ENCODE results near the gene PRSS48. TPM values are rescaled to one million over a fixed set of nuclear protein-coding genes. Genes with fewer than 3 reads are reported as not detected.

Gene PRSS48
- total RNA-seq, 1 donor from 2014 or later, result not detected

DNA sequence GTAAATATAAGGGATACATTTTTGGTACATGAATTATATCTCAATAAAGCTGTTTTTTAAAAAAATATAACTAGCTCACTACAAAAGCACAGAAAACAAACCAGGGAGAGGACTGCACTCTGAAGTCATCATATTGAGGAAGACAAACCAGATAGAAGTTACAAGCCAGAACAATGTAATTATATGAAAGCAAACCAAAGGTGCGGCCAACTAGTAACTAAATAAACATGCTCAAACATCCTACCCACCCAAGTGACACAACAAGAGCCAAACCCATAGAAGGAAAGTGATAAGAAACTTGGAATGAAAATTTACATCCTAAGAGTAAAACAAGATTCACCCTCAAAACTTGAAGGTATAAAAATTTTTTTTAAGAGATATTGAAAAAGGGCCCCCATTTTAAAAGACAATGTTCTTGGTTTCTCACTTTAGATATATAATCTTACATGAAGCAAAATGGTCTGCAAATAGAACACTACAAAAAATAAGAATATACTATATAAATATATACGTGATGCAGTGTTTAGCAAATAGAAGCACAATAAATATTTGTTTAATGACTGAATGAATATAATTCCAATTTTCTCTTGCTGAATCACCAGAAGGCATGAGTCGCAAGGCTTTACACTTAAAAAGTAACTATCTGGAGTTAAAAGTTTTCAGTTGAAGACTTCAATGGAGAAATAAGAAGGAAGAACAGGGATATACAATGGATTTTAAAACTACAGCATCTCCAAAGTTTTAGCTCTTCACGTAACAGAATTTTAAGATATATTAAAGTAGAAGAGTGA lies 52.5 kb downstream of the PRSS48 start:
- H3K9me3 ChIP-seq (replicated peaks), result no peaks in the 10 kb centered on the region
- no peaks in the 10 kb centered on the region for H3K27me3 ChIP-seq (ENCODE audit: low read depth)
- H3K27ac ChIP-seq (replicated peaks), result no peak overlapping the region
- H3K4me1 ChIP-seq, result peaks cover 18% of the 10 kb centered on the region
- DNase-seq, result no peak
- TF ChIP-seq, protein P1, sequence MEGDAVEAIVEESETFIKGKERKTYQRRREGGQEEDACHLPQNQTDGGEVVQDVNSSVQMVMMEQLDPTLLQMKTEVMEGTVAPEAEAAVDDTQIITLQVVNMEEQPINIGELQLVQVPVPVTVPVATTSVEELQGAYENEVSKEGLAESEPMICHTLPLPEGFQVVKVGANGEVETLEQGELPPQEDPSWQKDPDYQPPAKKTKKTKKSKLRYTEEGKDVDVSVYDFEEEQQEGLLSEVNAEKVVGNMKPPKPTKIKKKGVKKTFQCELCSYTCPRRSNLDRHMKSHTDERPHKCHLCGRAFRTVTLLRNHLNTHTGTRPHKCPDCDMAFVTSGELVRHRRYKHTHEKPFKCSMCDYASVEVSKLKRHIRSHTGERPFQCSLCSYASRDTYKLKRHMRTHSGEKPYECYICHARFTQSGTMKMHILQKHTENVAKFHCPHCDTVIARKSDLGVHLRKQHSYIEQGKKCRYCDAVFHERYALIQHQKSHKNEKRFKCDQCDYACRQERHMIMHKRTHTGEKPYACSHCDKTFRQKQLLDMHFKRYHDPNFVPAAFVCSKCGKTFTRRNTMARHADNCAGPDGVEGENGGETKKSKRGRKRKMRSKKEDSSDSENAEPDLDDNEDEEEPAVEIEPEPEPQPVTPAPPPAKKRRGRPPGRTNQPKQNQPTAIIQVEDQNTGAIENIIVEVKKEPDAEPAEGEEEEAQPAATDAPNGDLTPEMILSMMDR (IDR thresholded peaks at IDR 0.05; ENCODE audit: borderline replicate concordance), result no peak
- H3K36me3 ChIP-seq, result no peaks in the 10 kb centered on the region
- intact Hi-C loops (cut with micrococcal nuclease), result no loop called here
- H3K4me3 ChIP-seq, result no peak overlapping the region

DNA sequence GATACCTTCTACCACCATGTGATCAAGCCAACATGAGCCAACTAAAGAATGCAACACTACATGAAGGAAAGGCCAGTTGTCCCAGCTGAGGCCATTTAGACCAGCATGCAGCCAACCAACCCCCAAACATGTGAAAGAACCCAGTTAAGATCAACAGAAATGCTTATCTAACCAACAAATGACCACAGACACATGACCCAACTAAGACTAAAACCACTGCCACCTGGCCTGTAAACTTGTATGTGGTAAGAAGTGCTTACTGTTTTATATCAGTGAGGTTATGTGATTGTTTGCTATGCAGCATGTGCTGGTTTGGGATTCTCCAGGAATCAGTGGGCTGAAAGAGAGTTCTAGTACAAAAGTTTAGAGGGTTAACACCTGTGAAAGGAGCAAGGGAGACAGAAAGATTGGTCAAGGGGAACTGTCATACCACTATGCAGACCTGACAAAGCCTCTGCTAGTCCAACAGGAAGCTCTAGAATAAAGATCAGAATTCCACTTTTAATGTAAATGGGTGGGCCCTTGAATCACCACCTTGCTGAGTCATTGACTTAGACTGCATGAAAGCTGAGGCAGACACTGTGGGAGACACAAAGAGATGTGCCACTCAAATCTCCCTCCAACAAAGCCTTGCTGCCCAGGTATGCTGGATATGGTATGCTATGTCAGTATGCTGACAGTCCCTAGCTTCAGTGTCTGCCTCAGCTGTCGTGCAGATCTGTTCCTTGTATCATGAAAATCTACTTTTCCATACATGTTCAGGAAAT lies 54.5 kb downstream of the PRSS48 start:
- H3K4me1 ChIP-seq, result no peaks in the 10 kb centered on the region
- intact Hi-C loops (cut with micrococcal nuclease), result no loop called here
- H3K27ac ChIP-seq (replicated peaks), result no peak overlapping the region
- no peak overlapping the region for H3K4me3 ChIP-seq
- no peak for DNase-seq
- H3K27me3 ChIP-seq (ENCODE audit: low read depth), result no peaks in the 10 kb centered on the region
- no peaks in the 10 kb centered on the region for H3K36me3 ChIP-seq
- TF ChIP-seq, protein P1 (IDR thresholded peaks at IDR 0.05; ENCODE audit: borderline replicate concordance), result no peak
- no peaks in the 10 kb centered on the region for H3K9me3 ChIP-seq (replicated peaks)

DNA sequence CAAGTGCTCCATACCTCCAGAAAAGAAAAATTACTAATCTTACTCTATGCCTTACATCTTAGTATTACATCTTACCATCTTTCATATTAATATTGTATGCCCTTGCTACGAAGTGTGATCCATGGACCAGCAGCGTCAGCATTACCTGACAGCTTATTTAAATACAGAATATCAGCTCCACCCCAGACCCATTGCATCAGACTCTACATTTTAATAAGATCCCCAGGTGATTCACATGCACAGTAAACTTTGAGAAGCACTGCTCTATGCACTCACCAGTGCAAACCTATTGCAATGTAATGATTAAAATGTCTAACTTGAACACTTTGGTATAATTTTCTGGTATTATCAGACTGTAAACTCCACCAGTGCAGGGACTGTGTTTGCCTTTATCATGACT lies 62.5 kb downstream of the PRSS48 start:
- intact Hi-C loops (cut with micrococcal nuclease), result no loop called here
- Histone ChIP-seq H3K9me3 (replicated peaks) (no peaks in the 10 kb centered on the region), H3K36me3 (no peaks in the 10 kb centered on the region), H3K4me3 (no peak overlapping the region), H3K4me1 (no peaks in the 10 kb centered on the region), H3K27ac (replicated peaks) (no peak overlapping the region), H3K27me3 (ENCODE audit: low read depth) (no peaks in the 10 kb centered on the region)
- TF ChIP-seq, protein P1 (IDR thresholded peaks at IDR 0.05; ENCODE audit: borderline replicate concordance), result no peak
- no peak for DNase-seq

DNA sequence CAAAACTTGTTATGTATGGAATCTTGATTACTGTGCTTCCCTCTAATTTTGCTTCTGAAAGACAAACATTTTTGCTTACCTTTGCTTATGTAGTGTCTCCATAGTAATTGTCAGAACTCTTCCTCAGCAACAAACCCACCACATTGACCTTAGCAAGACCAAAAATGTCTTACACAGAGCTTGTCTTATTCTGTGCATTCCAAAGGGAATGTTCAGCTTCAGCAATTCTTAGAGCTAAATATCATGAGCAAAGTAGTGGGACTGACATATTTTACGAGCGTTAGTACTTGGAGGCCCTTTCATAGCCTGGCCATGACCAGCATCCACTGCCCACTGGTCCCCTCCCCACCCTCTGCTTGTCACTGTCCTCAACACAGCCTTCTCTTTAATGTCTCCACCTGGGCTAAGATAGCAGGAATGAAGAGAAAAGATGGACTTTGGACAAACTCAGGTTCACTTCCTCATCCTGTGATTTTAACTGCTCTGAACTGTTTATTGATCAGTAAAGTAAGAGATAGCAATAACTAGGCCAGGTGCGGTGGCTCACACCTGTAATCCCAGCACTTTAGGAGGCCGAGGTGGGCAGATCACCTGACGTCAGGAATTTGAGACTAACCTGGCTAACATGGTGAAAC lies 63.9 kb downstream of the PRSS48 start:
- TF ChIP-seq, protein P1 (IDR thresholded peaks at IDR 0.05; ENCODE audit: borderline replicate concordance), result no peak
- intact Hi-C loops (cut with micrococcal nuclease), result no loop called here
- DNase-seq, result no peak
- Histone ChIP-seq H3K27ac (replicated peaks) (no peak overlapping the region), H3K36me3 (no peaks in the 10 kb centered on the region), H3K4me1 (no peaks in the 10 kb centered on the region), H3K27me3 (ENCODE audit: low read depth) (no peaks in the 10 kb centered on the region), H3K4me3 (no peak overlapping the region), H3K9me3 (replicated peaks) (no peaks in the 10 kb centered on the region)

Other genes starting within 250 kb of the PRSS48 start
- gene RPS3A, start 177.5 kb upstream of the PRSS48 start, total RNA-seq, result 1,043 TPM
- gene SH3D19, start 48.4 kb downstream of the PRSS48 start, total RNA-seq, result 121 TPM
- gene FHIP1A, start 132.0 kb downstream of the PRSS48 start, total RNA-seq, result 21.4 TPM